Measurements from ENCODE around the gene SWAP70.

The SWAP70 gene

DNA sequence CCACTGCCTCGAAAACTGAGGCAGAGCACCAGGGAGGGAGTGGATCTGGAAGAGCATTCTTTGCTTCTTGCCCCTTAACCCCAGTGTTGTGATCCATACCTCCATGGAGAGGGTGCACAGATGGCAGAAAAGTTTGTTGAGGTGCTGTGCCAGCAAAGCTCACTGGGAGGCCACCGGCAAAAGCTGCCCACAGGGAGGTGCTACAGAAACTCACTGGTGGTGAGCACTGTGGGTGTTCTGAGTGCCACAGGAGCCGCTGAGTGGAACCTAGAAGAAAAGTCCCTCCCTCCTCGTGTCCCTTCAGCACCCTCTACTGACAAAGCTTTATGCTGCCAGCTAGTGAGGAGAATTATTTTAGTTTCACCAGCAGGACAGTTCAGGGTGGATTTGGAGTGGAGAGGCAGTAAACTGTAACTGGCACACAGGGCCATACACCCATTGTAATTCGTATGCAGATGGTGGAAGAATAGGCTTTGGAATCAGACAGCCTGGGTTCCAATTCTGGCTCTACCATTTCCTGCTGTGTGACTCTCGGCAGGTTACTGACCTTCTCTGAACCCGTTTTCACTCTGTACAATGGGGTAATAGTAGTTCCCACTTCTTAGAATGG is 84.6 kb downstream of the SWAP70 start:
- 0 out of 2 replicates have a peak overlapping the region, but pooled peaks have one; percentile 5 for H3K4me3 ChIP-seq (ENCODE audit: low read length)
- TF ChIP-seq, protein P1, sequence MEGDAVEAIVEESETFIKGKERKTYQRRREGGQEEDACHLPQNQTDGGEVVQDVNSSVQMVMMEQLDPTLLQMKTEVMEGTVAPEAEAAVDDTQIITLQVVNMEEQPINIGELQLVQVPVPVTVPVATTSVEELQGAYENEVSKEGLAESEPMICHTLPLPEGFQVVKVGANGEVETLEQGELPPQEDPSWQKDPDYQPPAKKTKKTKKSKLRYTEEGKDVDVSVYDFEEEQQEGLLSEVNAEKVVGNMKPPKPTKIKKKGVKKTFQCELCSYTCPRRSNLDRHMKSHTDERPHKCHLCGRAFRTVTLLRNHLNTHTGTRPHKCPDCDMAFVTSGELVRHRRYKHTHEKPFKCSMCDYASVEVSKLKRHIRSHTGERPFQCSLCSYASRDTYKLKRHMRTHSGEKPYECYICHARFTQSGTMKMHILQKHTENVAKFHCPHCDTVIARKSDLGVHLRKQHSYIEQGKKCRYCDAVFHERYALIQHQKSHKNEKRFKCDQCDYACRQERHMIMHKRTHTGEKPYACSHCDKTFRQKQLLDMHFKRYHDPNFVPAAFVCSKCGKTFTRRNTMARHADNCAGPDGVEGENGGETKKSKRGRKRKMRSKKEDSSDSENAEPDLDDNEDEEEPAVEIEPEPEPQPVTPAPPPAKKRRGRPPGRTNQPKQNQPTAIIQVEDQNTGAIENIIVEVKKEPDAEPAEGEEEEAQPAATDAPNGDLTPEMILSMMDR (conservative IDR thresholded peaks at IDR 0.05; ENCODE audit: low read length): peak; percentile 62
- DNase-seq (ENCODE audit: low read depth): peak; percentile 78

DNA sequence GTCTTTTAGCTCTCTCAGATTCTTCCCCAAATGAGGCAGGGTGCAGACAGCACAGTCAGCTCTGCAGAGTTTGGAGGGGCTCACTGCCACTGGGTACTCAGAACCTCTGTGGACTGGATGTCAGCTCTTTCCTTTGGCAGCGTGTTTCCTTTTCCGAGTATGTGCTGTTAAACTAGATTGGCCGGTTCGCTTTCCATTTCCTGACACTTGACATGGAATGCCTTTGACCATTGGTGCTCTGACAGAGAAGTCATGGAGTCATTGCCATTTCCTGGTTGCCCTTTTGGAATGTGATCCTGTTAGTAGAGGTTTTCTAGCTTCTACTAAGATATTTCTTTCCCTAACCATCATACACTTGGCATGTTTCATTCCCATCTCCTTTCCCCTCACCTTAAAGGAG is 86.7 kb downstream of the SWAP70 start:
- TF ChIP-seq, protein P1 (conservative IDR thresholded peaks at IDR 0.05; ENCODE audit: low read length): no peak
- no peak overlapping the region for H3K4me3 ChIP-seq (ENCODE audit: low read length)
- no peak for DNase-seq (ENCODE audit: low read depth)

DNA sequence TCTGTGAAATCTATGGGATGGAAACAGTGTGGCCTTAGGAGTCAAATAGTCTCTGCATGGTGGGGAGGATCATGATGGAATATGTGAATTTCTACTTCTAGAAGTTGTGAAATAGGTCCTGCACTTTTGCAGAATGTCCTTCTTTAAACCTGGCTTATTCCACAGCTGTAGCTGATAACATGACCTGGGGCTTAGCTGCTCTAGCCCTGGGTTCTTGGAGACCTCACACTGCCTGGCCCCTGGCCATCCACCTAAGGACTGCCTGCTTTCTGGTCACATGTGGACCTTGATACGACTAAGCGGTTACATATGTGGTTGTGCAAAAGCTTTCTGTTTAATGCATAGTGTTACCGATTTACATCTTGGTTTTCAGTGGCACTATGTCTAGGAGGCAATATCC is 88.2 kb downstream of the SWAP70 start:
- no peak overlapping the region for H3K4me3 ChIP-seq (ENCODE audit: low read length)
- DNase-seq (ENCODE audit: low read depth): no peak
- TF ChIP-seq, protein P1 (conservative IDR thresholded peaks at IDR 0.05; ENCODE audit: low read length): no peak

DNA sequence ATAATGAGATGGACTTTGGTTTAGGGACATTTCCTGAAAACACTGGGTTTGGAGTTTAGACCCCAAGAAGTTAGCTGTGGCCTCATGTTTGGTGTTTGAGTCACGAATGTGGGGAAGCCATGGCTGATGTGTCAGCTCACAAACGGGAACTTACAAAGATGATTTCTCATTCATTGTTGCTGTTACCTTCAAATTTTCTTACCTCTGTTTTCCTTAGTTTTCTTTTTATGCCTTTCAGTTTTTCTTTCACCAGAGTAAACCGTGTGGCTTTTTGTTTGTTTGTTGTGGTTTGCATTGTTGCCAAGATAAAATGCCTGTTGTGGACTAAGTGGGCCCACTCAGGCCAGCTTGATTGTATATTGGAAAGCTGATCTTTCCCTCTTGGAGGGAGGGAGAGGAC is 89.1 kb downstream of the SWAP70 start:
- TF ChIP-seq, protein P1 (conservative IDR thresholded peaks at IDR 0.05; ENCODE audit: low read length): no peak
- no peak overlapping the region for H3K4me3 ChIP-seq (ENCODE audit: low read length)
- peak; percentile 74 for DNase-seq (ENCODE audit: low read depth)

DNA sequence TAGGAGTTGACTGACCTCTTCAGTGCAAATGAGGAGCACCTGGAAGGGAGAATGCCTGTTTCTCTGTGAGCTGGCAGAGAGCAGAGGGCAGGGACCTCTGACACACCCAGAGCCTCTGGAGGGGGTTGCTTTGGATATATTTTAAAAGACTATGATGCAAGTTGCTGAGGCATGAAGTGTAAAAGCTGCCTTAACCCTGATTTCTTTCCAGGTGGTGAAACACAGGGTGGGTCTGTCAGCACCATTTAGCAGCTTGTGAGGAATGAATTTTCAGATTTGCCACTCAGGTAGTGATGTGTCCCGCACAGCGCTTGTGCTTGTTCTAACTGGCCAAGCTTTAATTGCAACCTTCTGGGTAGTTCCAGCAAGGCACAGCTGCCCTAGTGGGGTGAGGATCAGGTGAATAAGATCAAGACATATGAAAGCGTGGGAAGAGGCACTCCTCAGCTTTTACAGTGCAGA is 90.2 kb downstream of the SWAP70 start:
- DNase-seq (ENCODE audit: low read depth): peak; percentile 46
- TF ChIP-seq, protein P1 (conservative IDR thresholded peaks at IDR 0.05; ENCODE audit: low read length): no peak
- no peak overlapping the region for H3K4me3 ChIP-seq (ENCODE audit: low read length)

DNA sequence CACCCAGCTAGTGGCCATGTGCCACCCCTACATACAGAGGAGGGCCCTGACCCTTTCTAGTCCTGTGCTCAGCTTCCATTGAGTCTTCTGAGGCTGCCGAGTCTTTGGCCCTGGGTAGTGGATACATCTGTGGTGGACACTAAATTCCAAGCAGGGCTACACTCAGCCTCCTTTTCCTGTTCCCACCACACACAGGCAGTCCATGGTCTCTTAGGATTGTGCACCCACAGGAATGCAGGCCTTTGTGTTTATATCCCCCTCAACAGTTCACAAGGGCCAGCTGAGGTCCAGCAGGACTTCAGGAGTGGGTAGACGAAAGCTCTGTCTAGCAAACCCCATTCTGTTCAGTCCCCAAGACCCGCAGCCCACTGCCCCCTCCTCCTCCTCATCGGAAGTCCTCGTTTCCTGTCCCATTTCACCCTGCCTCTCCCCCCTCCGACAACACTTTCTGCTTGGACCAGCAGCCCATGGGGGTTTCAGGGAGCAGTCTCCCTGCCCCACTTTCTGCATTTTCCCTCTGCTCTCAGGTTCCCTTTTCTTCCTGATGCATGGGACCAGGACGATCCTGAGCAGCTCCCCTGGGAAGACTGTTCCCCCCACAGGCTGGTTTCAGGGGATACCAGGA is 91.8 kb downstream of the SWAP70 start:
- DNase-seq (ENCODE audit: low read depth): peak; percentile 91
- TF ChIP-seq, protein P1 (conservative IDR thresholded peaks at IDR 0.05; ENCODE audit: low read length): no peak
- H3K4me3 ChIP-seq (ENCODE audit: low read length): no peak overlapping the region

DNA sequence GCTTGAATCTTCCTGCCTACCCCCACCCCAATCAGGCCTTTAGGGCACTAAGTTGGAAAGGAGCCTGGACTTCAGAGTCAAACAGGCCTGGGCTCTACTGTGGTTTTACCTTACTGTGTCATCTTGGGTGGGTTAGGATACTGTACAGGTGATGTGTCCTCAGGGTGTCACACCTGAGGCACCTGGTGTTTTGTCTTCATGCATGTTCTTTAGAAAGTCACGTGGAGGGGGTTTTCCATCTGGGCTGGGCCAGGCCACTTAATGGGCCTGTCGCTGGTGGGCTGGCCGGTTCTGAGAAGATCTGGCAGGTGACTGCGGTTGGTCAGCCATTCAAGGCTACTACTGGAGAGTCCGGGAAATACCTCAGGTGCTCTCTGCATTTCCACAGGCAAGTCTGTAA is 92.6 kb downstream of the SWAP70 start:
- DNase-seq (ENCODE audit: low read depth): no peak
- TF ChIP-seq, protein P1 (conservative IDR thresholded peaks at IDR 0.05; ENCODE audit: low read length): no peak
- no peak overlapping the region for H3K4me3 ChIP-seq (ENCODE audit: low read length)
